ENCODE data around the gene KASH5. TPM values are rescaled to one million over a fixed set of nuclear protein-coding genes. Genes with fewer than 3 reads are reported as not detected.

Gene KASH5
- total RNA-seq, 1 donor from 2014 or later, result not detected

GRCh38 chr19:49422407-49423070 is 34.5 kb downstream of the KASH5 start:
- DNase-seq, result no peak

- no peak for DNase-seq
Observed at GRCh38 chr19:49423071-49423984, 35.3 kb downstream of the KASH5 start, which contains the start of gene PTH2. Gene PTH2, minus strand, starts transcription at chr19:49423441. Its CDS starts 102 bp downstream, at chr19:49423339.

GRCh38 chr19:49423985-49424303 is 35.9 kb downstream of the KASH5 start:
- no peak for DNase-seq

- DNase-seq, result no peak
Observed at GRCh38 chr19:49425178-49425577, 37.1 kb downstream of the KASH5 start, which contains the start of gene GFY. Gene GFY, plus strand, starts transcription at chr19:49425388. Its CDS starts 1,043 bp downstream, at chr19:49426431.

- DNase-seq, result no peak
Observed at GRCh38 chr19:49425922-49426592, 38.0 kb downstream of the KASH5 start.

GRCh38 chr19:49427339-49427738 is 39.3 kb downstream of the KASH5 start:
- no peak for DNase-seq

GRCh38 chr19:49427855-49428546 is 40.0 kb downstream of the KASH5 start:
- no peak for DNase-seq

- DNase-seq, result no peak
Observed at GRCh38 chr19:49428547-49429451, 40.8 kb downstream of the KASH5 start.

GRCh38 chr19:49430172-49430677 is 42.2 kb downstream of the KASH5 start:
- DNase-seq, result no peak

- DNase-seq, result no peak
Observed at GRCh38 chr19:49430678-49431329, 42.8 kb downstream of the KASH5 start.

- no peak for DNase-seq
Observed at GRCh38 chr19:49431330-49431749, 43.3 kb downstream of the KASH5 start.

- DNase-seq, result no peak
Observed at GRCh38 chr19:49432141-49433073, 44.4 kb downstream of the KASH5 start.

GRCh38 chr19:49433240-49433901 is 45.3 kb downstream of the KASH5 start:
- DNase-seq, result no peak

GRCh38 chr19:49434907-49435583 is 47.0 kb downstream of the KASH5 start:
- no peak for DNase-seq

GRCh38 chr19:49435670-49436069 is 47.6 kb downstream of the KASH5 start:
- DNase-seq, result no peak

- DNase-seq, result no peak
Observed at GRCh38 chr19:49436381-49437017, 48.5 kb downstream of the KASH5 start.

- DNase-seq, result no peak
Observed at GRCh38 chr19:49437231-49437630, 49.2 kb downstream of the KASH5 start.

All from skin of body (tissue), 2 donors.